HG02588 (cell line): ENCODE results near the gene KDM4E.
"Not testable (repeated sequence)": the region's sequence is repeated elsewhere in the genome, so short reads cannot be mapped to it uniquely, and the experiment has no call there.

Experiments
- ATAC-seq: cut with Tn5 transposase; IDR thresholded peaks from one replicate; pipeline ENCODE4 v1.9.1; 2021; ENCODE audit warnings: mild to moderate bottlenecking, moderate library complexity; ENCODE audit not compliant: unreplicated experiment

The KDM4E gene

GRCh38 chr11:95049122-95049521 lies 24.1 kb downstream of the KDM4E start, which contains the start of gene KDM4F:
Gene KDM4F, plus strand, starts transcription at chr11:95049422.
- ATAC-seq = not testable (repeated sequence)

- no peak for ATAC-seq
Measured at GRCh38 chr11:95050595-95051202, 25.6 kb downstream of the KDM4E start.

GRCh38 chr11:95054356-95054755 lies 29.3 kb downstream of the KDM4E start:
- ATAC-seq = no peak

GRCh38 chr11:95055283-95055897 lies 30.3 kb downstream of the KDM4E start:
- peak; percentile 89 for ATAC-seq

GRCh38 chr11:95057959-95058358 lies 32.9 kb downstream of the KDM4E start:
- ATAC-seq = no peak

- ATAC-seq = no peak
Measured at GRCh38 chr11:95058621-95059020, 33.6 kb downstream of the KDM4E start.

GRCh38 chr11:95059046-95059445 lies 34.0 kb downstream of the KDM4E start:
- ATAC-seq = no peak

GRCh38 chr11:95065336-95065735 lies 40.3 kb downstream of the KDM4E start:
- ATAC-seq = no peak

GRCh38 chr11:95066716-95067038 lies 41.6 kb downstream of the KDM4E start, which contains the start of gene SRSF8:
Gene SRSF8, plus strand, starts transcription at chr11:95066919. Its CDS starts 308 bp downstream, at chr11:95067227.
- ATAC-seq = peak; percentile 36

GRCh38 chr11:95067039-95067840 lies 42.2 kb downstream of the KDM4E start:
- ATAC-seq = peak; percentile 67

GRCh38 chr11:95067841-95068219 lies 42.8 kb downstream of the KDM4E start:
- ATAC-seq = no peak

- ATAC-seq = peak; percentile 64
Measured at GRCh38 chr11:95068549-95068948, 43.5 kb downstream of the KDM4E start.

- ATAC-seq = no peak
Measured at GRCh38 chr11:95070471-95070870, 45.4 kb downstream of the KDM4E start.

- ATAC-seq = no peak
Measured at GRCh38 chr11:95072948-95073347, 47.9 kb downstream of the KDM4E start.

- no peak for ATAC-seq
Measured at GRCh38 chr11:95074792-95075563, 49.9 kb downstream of the KDM4E start.

- no peak for ATAC-seq
Measured at GRCh38 chr11:95076416-95076815, 51.4 kb downstream of the KDM4E start.

GRCh38 chr11:95076981-95077380 lies 51.9 kb downstream of the KDM4E start:
- ATAC-seq = no peak
